Loucy (cell line): ENCODE data around the gene CSH2.
"Not testable (repeated sequence)": the region's sequence is repeated elsewhere in the genome, so short reads cannot be mapped to it uniquely, and the experiment has no call there.

Source experiments
- H2AFZ ChIP-seq: fragments of 200-600 bp; sonication (generic); 2 replicates; pipeline ENCODE4 v1.6.0; 2016; ENCODE audit warnings: antibody characterized with exemption, mild to moderate bottlenecking, low read length, moderate library complexity
- H3F3A ChIP-seq: fragments of 200-600 bp; 2 replicates; pipeline ENCODE4 v1.6.0; 2016; ENCODE audit warnings: antibody characterized with exemption, low read depth, mild to moderate bottlenecking
- H3K27me3 ChIP-seq: fragments of 200-600 bp; sonication (generic); 2 replicates; pipeline ENCODE4 v1.6.1; 2014; ENCODE audit warnings: low read length, mild to moderate bottlenecking; ENCODE audit not compliant: insufficient read depth, poor library complexity, severe bottlenecking
- H3K36me3 ChIP-seq: fragments of 200-600 bp; sonication (generic); 2 replicates; pipeline ENCODE4 v1.6.1; 2016; ENCODE audit warnings: low read length; ENCODE audit not compliant: insufficient read depth
- H3K4me1 ChIP-seq: fragments of 200-600 bp; sonication (generic); 2 replicates; pipeline ENCODE4 v1.5.1; 2014; ENCODE audit warnings: low read length, mild to moderate bottlenecking; ENCODE audit not compliant: insufficient read depth, poor library complexity, severe bottlenecking
- H3K4me2 ChIP-seq: fragments of 200-600 bp; sonication (generic); 2 replicates; pipeline ENCODE4 v1.6.0; 2014; ENCODE audit warnings: antibody characterized with exemption, low read length, low read depth, mild to moderate bottlenecking; ENCODE audit not compliant: poor library complexity, severe bottlenecking
- H3K4me3 ChIP-seq: fragments of 200-600 bp; sonication (generic); 2 replicates; pipeline ENCODE4 v1.5.1; 2014; ENCODE audit warnings: low read length, mild to moderate bottlenecking, mixed read lengths; ENCODE audit not compliant: poor library complexity, severe bottlenecking
- H3K79me2 ChIP-seq: fragments of 200-600 bp; sonication (generic); 2 replicates; pipeline ENCODE4 v1.6.1; 2014; ENCODE audit warnings: low read length; ENCODE audit not compliant: insufficient read depth
- H3K9ac ChIP-seq: fragments of 200-600 bp; sonication (generic); 2 replicates; pipeline ENCODE4 v1.6.0; 2014; ENCODE audit warnings: mild to moderate bottlenecking, low read depth, low read length, moderate library complexity; ENCODE audit not compliant: poor library complexity, severe bottlenecking
- H3K9me2 ChIP-seq: fragments of 200-600 bp; sonication (generic); replicated peaks from 2 replicates; pipeline ENCODE4 v1.6.1; 2016; ENCODE audit warnings: low read depth, low read length, mixed read lengths
- H3K9me3 ChIP-seq: fragments of 200-600 bp; sonication (generic); 2 replicates; pipeline ENCODE4 v1.6.1; 2014; ENCODE audit warnings: mild to moderate bottlenecking, antibody characterized with exemption, low read length, low read depth; ENCODE audit not compliant: insufficient read depth
- H4K20me1 ChIP-seq: fragments of 200-600 bp; sonication (generic); 2 replicates; pipeline ENCODE4 v1.6.0; 2014; ENCODE audit warnings: antibody characterized with exemption, low read length, mild to moderate bottlenecking; ENCODE audit not compliant: insufficient read depth, poor library complexity, severe bottlenecking
- EZH2phosphoT487 ChIP-seq: fragments of 200-600 bp; IDR thresholded peaks from 2 replicates; pipeline ENCODE4 v1.6.1; 2018; ENCODE audit warnings: antibody characterized with exemption, mild to moderate bottlenecking, moderate library complexity, borderline replicate concordance
- TF ChIP-seq, protein P1 (sequence below): fragments of 200-600 bp; sonication (generic); conservative IDR thresholded peaks from 2 replicates; pipeline ENCODE4 v1.5.1; 2014; ENCODE audit warnings: mild to moderate bottlenecking, antibody characterized with exemption, low read length

The CSH2 gene

DNA sequence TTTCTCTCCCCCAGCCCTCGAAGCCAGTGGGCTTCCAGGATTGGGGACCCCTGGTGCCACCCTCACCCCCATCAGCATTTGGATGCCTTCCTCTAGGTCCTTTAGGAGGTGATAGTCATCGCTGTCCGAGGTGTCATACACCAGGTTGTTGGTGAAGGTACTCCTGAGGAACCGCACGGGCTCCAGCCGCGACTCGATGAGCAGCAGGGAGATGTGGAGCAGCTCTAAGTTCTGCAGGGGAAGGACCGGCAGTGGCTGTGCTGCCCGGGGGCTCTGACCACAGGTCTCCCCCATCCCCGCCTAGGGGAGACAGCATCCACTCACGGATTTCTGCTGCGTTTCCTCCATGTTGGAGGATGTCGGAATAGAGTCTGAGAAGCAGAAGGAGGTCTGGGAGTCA lies 36.6 kb upstream of the CSH2 start:
- Histone ChIP-seq H3K79me2 (no peaks in the 10 kb centered on the region), H4K20me1 (no peaks in the 10 kb centered on the region), H3K9me3 (no peaks in the 10 kb centered on the region), H3F3A (no peaks in the 10 kb centered on the region), H2AFZ (no peak overlapping the region), H3K4me1 (no peaks in the 10 kb centered on the region), H3K36me3 (no peaks in the 10 kb centered on the region), H3K4me2 (no peak overlapping the region), H3K9me2 (no peaks in the 10 kb centered on the region), H3K27me3 (no peaks in the 10 kb centered on the region), H3K9ac (no peak overlapping the region), H3K4me3 (no peak overlapping the region)
- TF ChIP-seq, protein P1, sequence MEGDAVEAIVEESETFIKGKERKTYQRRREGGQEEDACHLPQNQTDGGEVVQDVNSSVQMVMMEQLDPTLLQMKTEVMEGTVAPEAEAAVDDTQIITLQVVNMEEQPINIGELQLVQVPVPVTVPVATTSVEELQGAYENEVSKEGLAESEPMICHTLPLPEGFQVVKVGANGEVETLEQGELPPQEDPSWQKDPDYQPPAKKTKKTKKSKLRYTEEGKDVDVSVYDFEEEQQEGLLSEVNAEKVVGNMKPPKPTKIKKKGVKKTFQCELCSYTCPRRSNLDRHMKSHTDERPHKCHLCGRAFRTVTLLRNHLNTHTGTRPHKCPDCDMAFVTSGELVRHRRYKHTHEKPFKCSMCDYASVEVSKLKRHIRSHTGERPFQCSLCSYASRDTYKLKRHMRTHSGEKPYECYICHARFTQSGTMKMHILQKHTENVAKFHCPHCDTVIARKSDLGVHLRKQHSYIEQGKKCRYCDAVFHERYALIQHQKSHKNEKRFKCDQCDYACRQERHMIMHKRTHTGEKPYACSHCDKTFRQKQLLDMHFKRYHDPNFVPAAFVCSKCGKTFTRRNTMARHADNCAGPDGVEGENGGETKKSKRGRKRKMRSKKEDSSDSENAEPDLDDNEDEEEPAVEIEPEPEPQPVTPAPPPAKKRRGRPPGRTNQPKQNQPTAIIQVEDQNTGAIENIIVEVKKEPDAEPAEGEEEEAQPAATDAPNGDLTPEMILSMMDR, result no peak
- no peak for TF ChIP-seq EZH2phosphoT487

DNA sequence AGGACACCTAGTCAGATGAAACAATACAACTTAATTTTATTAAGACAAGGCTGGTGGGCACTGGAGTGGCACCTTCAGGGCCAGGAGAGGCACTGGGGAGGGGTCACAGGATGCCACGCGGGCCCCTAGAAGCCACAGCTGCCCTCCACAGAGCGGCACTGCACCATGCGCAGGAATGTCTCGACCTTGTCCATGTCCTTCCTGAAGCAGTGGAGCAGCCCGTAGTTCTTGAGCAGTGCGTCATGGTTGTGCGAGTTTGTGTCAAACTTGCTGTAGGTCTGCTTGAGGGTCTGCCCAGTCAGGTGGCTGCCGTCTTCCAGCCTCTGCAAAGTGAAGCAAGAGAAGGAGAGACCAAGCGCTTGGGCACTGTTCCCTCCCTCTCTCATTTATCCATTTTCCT lies 36.1 kb upstream of the CSH2 start:
- not testable (repeated sequence) for H3K36me3 ChIP-seq, H3K4me3 ChIP-seq, H3K79me2 ChIP-seq, H3K9me3 ChIP-seq, H3K9ac ChIP-seq, H3K27me3 ChIP-seq, H4K20me1 ChIP-seq, H2AFZ ChIP-seq, H3K9me2 ChIP-seq, H3F3A ChIP-seq, H3K4me2 ChIP-seq, H3K4me1 ChIP-seq

DNA sequence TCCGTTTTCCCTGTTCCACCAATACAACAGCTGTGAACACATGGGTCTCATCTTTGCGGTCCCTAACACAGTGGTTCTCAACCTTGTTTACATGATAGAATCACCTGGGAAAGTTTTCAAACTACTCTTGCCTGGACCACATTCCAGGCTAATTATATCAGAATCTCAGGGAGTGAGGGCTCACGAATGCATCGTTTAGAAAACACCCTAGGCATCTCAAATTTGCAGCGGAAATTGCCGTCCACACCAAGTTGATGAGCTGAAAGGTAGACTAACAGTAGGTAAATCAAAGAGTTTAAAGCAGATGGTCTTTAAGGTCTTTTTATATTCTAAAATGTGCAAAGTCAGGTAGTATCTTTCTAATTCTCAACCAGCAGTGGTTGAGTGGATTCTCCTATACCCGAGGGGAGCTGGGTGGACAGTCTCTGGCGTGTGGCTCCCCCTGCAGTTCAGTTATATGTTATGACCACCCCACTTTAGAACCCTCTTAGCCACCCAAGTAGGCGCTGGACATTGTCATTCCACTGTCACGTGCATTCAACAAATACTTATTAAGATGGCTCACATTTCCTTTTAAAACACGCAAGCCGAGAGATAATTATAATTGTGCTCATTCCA lies 33.8 kb upstream of the CSH2 start:
- H3F3A ChIP-seq, H3K4me1 ChIP-seq, H3K79me2 ChIP-seq, H3K9me3 ChIP-seq, H3K9ac ChIP-seq, H3K27me3 ChIP-seq, H3K36me3 ChIP-seq, H4K20me1 ChIP-seq, H3K4me2 ChIP-seq, H2AFZ ChIP-seq, H3K9me2 ChIP-seq, H3K4me3 ChIP-seq: not testable (repeated sequence)
- TF ChIP-seq, protein P1, result peak; percentile 46

DNA sequence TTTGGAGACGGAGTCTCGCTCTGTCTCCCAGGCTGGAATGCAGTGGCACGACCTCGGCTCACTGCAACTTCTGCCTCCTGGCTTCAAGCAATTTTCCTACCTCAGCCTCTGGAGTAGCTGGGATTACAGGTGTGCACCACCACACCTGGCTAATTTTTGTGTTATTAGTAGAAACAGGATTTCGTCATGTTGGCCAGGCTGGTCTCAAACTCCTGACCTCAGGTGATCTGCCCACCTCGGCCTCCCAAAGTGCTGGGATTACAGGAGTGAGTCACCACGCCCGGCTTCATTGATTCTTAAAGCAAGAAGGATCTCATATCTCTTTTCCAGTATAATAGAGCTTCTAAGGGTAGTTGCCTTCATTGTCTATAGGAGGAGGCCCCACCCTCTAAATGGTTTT lies 31.3 kb upstream of the CSH2 start:
- not testable (repeated sequence) for H4K20me1 ChIP-seq, H3K4me3 ChIP-seq, H2AFZ ChIP-seq, H3K4me1 ChIP-seq, H3K9me2 ChIP-seq, H3K79me2 ChIP-seq, H3K4me2 ChIP-seq, H3K27me3 ChIP-seq, H3K36me3 ChIP-seq, H3K9ac ChIP-seq, H3K9me3 ChIP-seq, H3F3A ChIP-seq
